ENCODE data around the gene NACAD. TPM values are rescaled to one million over a fixed set of nuclear protein-coding genes. Genes with fewer than 3 reads are reported as not detected.

The NACAD gene
- total RNA-seq, 1 donor from 2014 or later: 21.9 TPM

- TF ChIP-seq, protein P1, sequence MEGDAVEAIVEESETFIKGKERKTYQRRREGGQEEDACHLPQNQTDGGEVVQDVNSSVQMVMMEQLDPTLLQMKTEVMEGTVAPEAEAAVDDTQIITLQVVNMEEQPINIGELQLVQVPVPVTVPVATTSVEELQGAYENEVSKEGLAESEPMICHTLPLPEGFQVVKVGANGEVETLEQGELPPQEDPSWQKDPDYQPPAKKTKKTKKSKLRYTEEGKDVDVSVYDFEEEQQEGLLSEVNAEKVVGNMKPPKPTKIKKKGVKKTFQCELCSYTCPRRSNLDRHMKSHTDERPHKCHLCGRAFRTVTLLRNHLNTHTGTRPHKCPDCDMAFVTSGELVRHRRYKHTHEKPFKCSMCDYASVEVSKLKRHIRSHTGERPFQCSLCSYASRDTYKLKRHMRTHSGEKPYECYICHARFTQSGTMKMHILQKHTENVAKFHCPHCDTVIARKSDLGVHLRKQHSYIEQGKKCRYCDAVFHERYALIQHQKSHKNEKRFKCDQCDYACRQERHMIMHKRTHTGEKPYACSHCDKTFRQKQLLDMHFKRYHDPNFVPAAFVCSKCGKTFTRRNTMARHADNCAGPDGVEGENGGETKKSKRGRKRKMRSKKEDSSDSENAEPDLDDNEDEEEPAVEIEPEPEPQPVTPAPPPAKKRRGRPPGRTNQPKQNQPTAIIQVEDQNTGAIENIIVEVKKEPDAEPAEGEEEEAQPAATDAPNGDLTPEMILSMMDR (IDR thresholded peaks at IDR 0.05): no peak
- H3K4me1 Mint-ChIP-seq (ENCODE audit: low read depth): no peaks in the 10 kb centered on the region
- DNase-seq (ENCODE audit: low spot score): peak; percentile 58
- no peak overlapping the region for H3K27ac Mint-ChIP-seq (ENCODE audit: unreplicated experiment)
- H3K36me3 Mint-ChIP-seq (ENCODE audit: low read depth): no peaks in the 10 kb centered on the region
- no peaks in the 10 kb centered on the region for H3K9me3 Mint-ChIP-seq (ENCODE audit: low read depth)
- peaks cover 2% of the 10 kb centered on the region for H3K27me3 Mint-ChIP-seq (ENCODE audit: low read depth)
- no peak overlapping the region for H3K4me3 Mint-ChIP-seq (ENCODE audit: unreplicated experiment)
These were observed 44.0 kb upstream of the NACAD start for GRCh38 chr7:45132708-45133320.

GRCh38 chr7:45131891-45132290 is 43.1 kb upstream of the NACAD start:
- H3K9me3 Mint-ChIP-seq (ENCODE audit: low read depth): no peaks in the 10 kb centered on the region
- no peaks in the 10 kb centered on the region for H3K4me1 Mint-ChIP-seq (ENCODE audit: low read depth)
- TF ChIP-seq, protein P1 (IDR thresholded peaks at IDR 0.05): no peak
- no peak overlapping the region for H3K4me3 Mint-ChIP-seq (ENCODE audit: unreplicated experiment)
- H3K36me3 Mint-ChIP-seq (ENCODE audit: low read depth): no peaks in the 10 kb centered on the region
- H3K27ac Mint-ChIP-seq (ENCODE audit: unreplicated experiment): no peak overlapping the region
- DNase-seq (ENCODE audit: low spot score): peak; percentile 59
- H3K27me3 Mint-ChIP-seq (ENCODE audit: low read depth): no peaks in the 10 kb centered on the region

GRCh38 chr7:45130910-45131309 is 42.1 kb upstream of the NACAD start:
- H3K9me3 Mint-ChIP-seq (ENCODE audit: low read depth): no peaks in the 10 kb centered on the region

GRCh38 chr7:45129906-45130305 is 41.1 kb upstream of the NACAD start:
- Mint-ChIP-seq H3K27me3 (ENCODE audit: low read depth) (no peaks in the 10 kb centered on the region), H3K4me1 (ENCODE audit: low read depth) (no peaks in the 10 kb centered on the region)
- peak; percentile 65 for DNase-seq (ENCODE audit: low spot score)

More at GRCh38 chr7:45130910-45131309, 42.1 kb upstream of the NACAD start:
- no peak overlapping the region for H3K4me3 Mint-ChIP-seq (ENCODE audit: unreplicated experiment)
- no peaks in the 10 kb centered on the region for H3K27me3 Mint-ChIP-seq (ENCODE audit: low read depth)
- H3K4me1 Mint-ChIP-seq (ENCODE audit: low read depth): no peaks in the 10 kb centered on the region
- TF ChIP-seq, protein P1 (IDR thresholded peaks at IDR 0.05): no peak
- H3K27ac Mint-ChIP-seq (ENCODE audit: unreplicated experiment): no peak overlapping the region
- H3K36me3 Mint-ChIP-seq (ENCODE audit: low read depth): no peaks in the 10 kb centered on the region
- peak; percentile 66 for DNase-seq (ENCODE audit: low spot score)

GRCh38 chr7:45129181-45129800 is 40.5 kb upstream of the NACAD start:
- H3K36me3 Mint-ChIP-seq (ENCODE audit: low read depth): no peaks in the 10 kb centered on the region
- H3K4me3 Mint-ChIP-seq (ENCODE audit: unreplicated experiment): no peak overlapping the region
- H3K27me3 Mint-ChIP-seq (ENCODE audit: low read depth): no peaks in the 10 kb centered on the region
- H3K9me3 Mint-ChIP-seq (ENCODE audit: low read depth): no peaks in the 10 kb centered on the region
- TF ChIP-seq, protein P1 (IDR thresholded peaks at IDR 0.05): no peak
- peak; percentile 63 for DNase-seq (ENCODE audit: low spot score)
- no peaks in the 10 kb centered on the region for H3K4me1 Mint-ChIP-seq (ENCODE audit: low read depth)
- no peak overlapping the region for H3K27ac Mint-ChIP-seq (ENCODE audit: unreplicated experiment)

More at GRCh38 chr7:45129906-45130305, 41.1 kb upstream of the NACAD start:
- no peaks in the 10 kb centered on the region for H3K9me3 Mint-ChIP-seq (ENCODE audit: low read depth)
- no peaks in the 10 kb centered on the region for H3K36me3 Mint-ChIP-seq (ENCODE audit: low read depth)
- H3K27ac Mint-ChIP-seq (ENCODE audit: unreplicated experiment): no peak overlapping the region
- TF ChIP-seq, protein P1 (IDR thresholded peaks at IDR 0.05): no peak
- no peak overlapping the region for H3K4me3 Mint-ChIP-seq (ENCODE audit: unreplicated experiment)

Data from chondrocyte (in vitro differentiated cells).